Ovary (tissue), 3 donors: ENCODE data around the gene TEDDM1.

Source experiments
- CTCF ChIP-seq, 3 donors: fragments of 450-650 bp in 2 of 3; fragments of 200-600 bp in 1 of 3; IDR thresholded peaks; one replicate each; pipeline versions ENCODE4 v1.5.1 to v1.8.0; 2016 to 2022; ENCODE audit warnings: antibody characterized with exemption in 3 of 3, mild to moderate bottlenecking in 1 of 3
- EP300 ChIP-seq: sonication (generic); formaldehyde crosslinking; IDR thresholded peaks from one replicate; pipeline ENCODE4 v1.6.1; 2017; ENCODE audit warnings: antibody characterized with exemption
- POLR2A ChIP-seq: fragments of 450-650 bp; IDR thresholded peaks from one replicate; pipeline ENCODE4 v1.6.1; 2017; ENCODE audit warnings: antibody characterized with exemption, mild to moderate bottlenecking, moderate library complexity
- donor health status: DM: no; HTN: no; CAD: no.

- TF ChIP-seq CTCF (IDR thresholded peaks at IDR 0.05) (no peak), POLR2A (no peak), EP300 (no peak)
Observed at GRCh38 chr1:182368358-182368757, 32.1 kb downstream of the TEDDM1 start.
